ENCODE results near the gene CELF5. TPM values are rescaled to one million over a fixed set of nuclear protein-coding genes. Genes with fewer than 3 reads are reported as not detected.
A peak's percentile ranks its signal among the peaks of the same experiment; 100 is the strongest.
"Not testable (repeated sequence)": the region's sequence is repeated elsewhere in the genome, so short reads cannot be mapped to it uniquely, and the experiment has no call there.

The CELF5 gene
- total RNA-seq, 1 donor from 2014 or later: not detected

DNA sequence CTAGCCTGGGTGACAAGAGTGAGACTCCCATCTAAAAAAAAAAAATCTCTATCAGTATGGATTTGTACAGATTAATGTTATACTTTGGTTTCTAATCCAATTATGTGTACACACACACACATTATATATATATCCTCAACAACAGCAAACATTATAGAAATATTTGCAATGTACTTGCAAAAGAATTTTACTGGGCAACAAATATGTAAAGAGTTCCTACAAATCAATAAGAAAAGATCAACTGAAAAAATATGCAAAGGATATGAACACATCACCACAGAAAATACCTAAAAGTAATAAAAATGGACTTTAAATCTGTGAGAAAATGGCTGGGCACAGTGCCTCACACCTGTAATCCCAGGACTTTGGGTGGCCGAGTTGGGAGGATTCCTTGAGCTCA, 101.0 kb downstream of the CELF5 start:
- ATAC-seq: no peak

DNA sequence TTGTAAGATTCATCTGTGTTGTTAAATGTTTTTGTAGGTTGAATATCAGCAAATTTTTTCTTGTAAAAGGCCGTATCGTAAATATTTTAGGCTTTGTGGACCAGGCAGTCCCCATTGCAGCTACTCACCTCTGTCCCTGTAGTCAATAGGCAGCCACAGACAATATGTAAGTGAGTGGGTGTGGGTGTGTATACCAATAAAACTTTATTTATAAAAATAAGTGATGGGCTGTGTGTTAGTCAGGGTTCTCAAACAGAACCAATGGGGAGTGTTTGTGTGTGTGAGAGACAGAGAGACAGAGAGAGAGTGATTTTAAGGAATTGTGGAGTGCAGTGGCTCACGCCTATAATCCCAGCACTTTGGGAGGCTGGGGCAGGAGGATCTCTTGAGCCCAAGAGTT, 104.3 kb downstream of the CELF5 start:
- intact Hi-C loops (cut with DNase I): loop anchor here (5.0 kb wide), 2 partner anchors 34 to 104 kb away; no protein-coding TSS in a partner anchor
- ATAC-seq (no peak), DNase-seq (ENCODE audit: missing footprints) (no peak)

More for the DNA sequence above, 101.0 kb downstream of the CELF5 start:
- intact Hi-C loops (cut with DNase I): loop anchor here (5.0 kb wide), 2 partner anchors 37 to 107 kb away; no protein-coding TSS in a partner anchor
- DNase-seq (ENCODE audit: missing footprints): no peak

DNA sequence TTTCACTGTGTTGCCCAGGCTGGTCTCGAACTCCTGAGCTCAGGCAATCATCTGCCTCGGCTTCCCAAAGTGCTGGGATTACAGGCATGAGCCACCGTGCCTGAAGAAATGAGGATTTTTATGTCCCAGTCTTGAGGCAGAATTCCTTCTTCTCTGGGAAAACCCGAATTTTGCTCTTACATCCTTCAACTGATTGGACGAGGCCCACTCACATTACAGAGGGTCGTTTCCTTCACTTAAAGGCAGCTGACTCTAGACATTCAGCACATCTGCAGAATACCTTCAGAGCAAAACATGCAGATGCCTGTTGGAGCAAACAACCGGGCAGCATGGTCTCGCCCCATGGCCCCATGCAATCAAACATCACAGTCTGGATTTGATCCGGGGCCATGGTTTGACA, 105.6 kb downstream of the CELF5 start:
- intact Hi-C loops (cut with DNase I): no loop called here
- DNase-seq (ENCODE audit: missing footprints): no peak
- no peak for ATAC-seq

DNA sequence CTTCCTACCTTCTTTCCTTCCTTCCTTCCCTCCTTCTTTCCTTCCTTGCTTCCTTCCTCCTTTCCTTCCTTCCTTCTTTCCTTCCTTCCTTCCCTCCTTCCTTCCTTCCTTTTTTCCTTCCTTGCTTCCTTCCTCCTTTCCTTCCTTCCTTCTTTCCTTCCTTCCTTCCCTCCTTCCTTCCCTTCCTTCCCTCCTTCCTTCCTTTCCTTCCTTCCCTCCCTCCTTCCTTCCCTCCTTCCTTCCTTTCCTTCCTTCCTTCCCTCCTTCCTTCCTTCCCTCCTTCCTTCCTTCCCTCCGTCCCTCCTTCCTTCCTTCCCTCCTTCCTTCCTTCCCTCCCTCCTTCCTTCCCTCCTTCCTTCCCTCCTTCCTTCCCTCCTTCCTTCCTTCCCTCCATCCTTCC, 107.8 kb downstream of the CELF5 start:
- DNase-seq (ENCODE audit: missing footprints); ATAC-seq; intact Hi-C loops (cut with DNase I): not testable (repeated sequence)

DNA sequence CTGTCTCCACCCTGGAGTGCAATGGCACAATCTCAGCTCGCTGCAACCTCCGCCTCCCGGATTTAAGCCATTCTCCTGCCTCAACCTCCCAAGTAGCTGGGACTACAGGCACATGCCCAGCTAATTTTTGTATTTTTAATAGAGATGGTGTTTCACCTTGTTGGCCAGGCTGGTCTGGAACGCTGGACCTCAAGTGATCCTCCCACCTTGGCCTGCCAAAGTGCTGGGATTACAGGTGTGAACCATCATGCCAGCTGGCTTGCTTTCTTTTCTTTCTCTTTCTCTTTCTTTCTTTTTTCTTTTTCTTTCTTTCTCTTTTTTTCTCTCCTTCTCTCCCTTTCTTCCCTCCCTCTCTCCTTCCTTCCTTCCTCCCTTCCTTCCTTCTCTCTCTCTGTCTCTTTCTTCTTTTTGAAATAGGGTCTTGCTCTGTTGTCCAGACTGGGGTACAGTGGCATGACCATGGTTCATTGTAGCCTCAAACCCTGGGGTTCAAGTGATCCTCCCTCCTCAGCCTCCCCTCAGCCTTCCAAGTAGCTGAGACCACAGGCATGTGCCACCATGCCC, 108.6 kb downstream of the CELF5 start:
- intact Hi-C loops (cut with DNase I): no loop called here
- ATAC-seq (no peak), DNase-seq (ENCODE audit: missing footprints) (no peak)

DNA sequence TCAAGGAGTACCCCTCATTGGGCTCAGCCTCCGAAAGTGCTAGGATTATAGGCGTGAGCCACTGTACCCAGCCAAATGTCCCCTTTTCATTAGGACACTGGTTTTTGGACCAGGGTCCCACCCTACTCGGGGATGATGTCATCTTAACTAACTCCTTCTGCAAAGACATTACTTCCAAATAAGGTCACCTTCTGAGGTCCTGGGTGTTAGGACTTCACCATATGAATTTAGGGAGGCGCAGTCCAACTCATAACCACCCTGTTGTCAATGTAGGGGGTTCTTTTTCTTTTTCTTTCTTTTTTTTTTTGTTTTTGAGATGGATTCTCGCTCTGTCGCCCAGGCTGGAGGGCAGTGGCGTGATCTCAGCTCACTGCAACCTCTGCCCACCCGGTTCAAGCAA, 109.2 kb downstream of the CELF5 start:
- DNase-seq (ENCODE audit: missing footprints) (peak; percentile 44), ATAC-seq (no peak)
- intact Hi-C loops (cut with DNase I): no loop called here

DNA sequence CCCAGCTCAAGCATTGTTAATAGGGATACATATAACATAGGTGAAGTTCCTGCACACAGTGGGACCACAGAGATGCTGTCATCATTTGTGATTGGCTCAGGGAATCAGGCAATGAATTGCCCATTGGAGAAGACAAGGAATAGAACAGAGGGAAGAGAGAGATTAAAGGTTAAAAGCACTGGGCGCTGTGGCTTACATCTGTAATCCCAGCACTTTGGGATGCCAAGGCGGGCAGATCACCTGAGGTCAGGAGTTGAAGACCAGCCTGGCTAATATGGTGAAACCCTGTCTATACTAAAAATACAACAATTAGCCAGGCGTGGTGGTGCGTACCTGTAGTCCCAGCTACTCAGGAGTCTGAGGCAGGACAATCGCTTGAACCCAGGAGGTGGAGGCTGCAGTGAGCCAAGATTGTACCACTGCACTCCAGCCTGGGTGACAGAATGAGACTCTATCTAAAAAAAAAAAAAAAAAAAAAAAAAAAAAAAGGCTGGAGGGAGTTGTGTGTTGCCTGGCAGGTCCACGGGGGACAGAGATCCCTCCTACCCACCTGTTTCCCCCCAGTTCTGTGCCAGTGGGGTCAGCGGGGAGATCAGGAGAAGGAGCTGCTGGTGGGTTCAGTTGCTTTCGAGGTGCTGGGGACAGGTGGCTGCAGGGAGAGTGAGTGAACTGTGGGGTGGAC, 110.4 kb downstream of the CELF5 start:
- intact Hi-C loops (cut with DNase I); DNase-seq (ENCODE audit: missing footprints); ATAC-seq: not testable (repeated sequence)

DNA sequence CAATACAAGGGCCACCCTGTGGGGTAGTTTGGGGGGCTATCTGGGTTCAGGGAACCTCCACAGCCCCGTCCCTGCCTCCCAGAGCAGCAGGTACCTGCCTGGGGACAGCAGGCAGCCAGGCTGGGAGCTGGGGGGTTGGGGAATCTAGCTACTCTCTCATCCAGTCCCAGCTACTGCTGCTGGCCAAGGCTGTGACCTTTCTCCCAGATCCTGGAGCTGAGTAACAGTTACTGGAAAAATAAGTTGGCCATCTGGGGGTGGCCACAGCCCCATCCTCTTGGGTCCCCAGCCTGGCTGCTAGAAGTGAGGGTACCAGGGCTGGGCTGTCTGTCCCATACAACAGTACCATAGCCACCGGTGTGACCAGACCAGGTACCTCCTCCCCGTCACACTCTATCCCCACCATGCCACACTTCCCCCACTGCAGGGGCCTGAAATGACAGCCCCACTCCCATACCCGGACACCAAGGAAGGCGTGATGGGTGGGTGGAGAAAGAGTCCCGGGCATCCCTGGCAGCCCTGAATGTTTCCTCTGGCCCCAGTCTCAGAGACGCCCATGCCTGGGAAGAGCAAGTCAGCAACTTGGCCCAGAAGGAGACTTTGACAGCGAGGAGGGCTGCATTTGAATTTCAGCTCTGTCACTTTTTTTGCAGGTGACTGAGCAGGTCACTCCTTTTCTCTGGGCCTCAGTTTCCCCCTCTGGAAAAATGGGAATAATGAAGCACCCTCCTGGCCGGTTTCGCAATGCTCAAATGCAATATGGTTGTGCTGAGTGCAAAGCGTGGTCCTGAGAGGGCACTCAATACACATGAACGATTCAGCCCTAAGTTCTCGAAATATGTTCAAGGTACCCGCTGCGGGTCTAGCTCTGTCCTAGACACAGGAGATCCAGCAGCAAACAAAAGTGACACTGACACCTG, 111.2 kb downstream of the CELF5 start:
- peak; percentile 67 for ATAC-seq
- intact Hi-C loops (cut with DNase I): loop anchor here (2.0 kb wide), 3 partner anchors 25 to 93 kb away; no protein-coding TSS in a partner anchor
- DNase-seq (ENCODE audit: missing footprints): peak; percentile 83

DNA sequence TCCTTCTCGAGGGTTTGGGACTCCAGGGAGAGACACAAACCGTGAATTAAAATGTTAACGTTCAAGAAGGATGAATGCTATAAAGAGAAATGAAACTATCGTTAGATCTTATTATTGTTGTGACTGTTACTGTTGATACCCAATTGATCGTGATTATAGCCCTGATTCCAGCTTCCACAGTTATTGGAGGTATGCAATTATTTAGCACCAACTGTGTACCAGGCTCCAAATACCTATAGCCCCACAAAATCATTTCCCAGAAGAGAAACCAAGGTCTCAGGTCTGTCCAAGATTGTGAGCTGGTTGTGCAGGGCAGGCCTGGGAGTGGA, 111.9 kb downstream of the CELF5 start:
- no peak for ATAC-seq
- intact Hi-C loops (cut with DNase I): loop anchor here (2.0 kb wide), 3 partner anchors 24 to 92 kb away; no protein-coding TSS in a partner anchor

DNA sequence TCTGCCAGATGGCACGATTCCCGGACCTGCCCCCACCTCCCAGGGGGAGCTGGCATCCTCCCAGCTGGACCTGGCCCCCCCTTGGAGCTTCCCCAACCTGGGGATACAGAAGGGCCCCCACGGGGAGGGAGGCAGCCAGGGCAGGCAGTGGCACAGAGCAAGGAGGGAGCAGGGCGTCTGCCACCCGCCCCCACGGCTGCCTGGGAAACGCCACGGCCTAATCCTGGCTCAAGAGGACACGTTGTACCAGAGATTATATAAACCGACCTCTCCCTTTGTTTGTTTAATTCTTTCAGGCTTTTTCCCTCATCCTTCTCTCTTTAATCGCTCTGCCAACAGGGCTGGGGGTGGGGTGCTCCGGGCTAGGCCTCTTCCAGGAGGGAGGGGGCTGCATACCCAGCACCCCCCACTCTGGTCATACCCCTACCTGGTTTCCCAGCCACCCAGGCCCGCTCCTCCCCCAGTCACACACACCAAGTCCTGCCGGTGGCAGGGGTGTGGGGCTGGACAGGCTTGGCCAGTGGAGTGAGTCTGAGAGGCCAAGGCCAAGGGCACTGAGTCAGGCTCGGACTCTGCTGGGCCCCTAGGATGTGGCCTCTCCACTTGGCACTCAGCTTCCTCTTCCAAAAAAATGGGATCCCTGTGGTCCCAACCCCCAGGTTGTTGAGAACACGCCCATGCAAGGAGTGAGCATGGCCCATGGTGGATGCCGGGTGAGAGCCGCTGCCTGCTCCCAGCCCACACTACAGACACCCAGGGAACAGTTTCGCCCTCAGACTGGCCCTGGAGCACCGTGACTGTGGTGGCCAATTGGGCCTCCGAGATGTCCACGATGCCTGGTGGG, 112.4 kb downstream of the CELF5 start:
- intact Hi-C loops (cut with DNase I): loop anchor here (2.0 kb wide), 3 partner anchors 24 to 92 kb away; no protein-coding TSS in a partner anchor
- DNase-seq (ENCODE audit: missing footprints) (peak; percentile 92), ATAC-seq (peak; percentile 95)

More for the DNA sequence above, 111.9 kb downstream of the CELF5 start:
- DNase-seq (ENCODE audit: missing footprints): no peak

DNA sequence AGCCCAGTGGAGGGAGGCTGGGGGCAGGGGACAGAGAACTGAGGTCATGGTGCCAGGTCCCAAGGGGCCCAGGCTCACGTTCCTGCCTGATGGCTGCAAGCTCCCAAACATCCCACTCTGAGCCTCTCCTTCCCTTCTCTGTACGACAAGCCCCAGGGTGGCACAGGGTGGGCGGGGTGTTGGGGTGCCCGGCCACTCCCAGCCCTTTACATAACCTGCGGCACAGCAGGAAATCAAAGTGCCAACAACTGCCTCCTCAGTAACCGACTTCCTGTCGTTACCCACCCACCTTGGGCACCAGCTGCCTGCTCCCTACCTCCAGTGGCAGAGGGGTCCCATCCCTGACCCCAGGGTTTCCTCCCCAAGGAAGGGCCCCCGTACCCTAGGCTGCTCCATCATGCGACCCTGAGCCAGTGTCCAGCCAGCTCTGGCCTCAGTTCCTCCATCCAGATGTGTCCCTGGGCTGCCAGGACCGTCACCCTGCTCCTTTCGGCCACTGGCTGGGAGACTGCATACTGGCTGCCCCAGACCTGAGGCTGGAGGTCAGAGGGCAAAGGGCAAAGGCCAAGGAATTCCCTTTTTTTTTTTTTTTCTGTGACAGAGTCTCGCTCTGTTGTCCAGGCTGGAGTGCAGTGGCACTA, 114.2 kb downstream of the CELF5 start:
- intact Hi-C loops (cut with DNase I): no loop called here
- DNase-seq (ENCODE audit: missing footprints) (peak; percentile 79), ATAC-seq (no peak)

DNA sequence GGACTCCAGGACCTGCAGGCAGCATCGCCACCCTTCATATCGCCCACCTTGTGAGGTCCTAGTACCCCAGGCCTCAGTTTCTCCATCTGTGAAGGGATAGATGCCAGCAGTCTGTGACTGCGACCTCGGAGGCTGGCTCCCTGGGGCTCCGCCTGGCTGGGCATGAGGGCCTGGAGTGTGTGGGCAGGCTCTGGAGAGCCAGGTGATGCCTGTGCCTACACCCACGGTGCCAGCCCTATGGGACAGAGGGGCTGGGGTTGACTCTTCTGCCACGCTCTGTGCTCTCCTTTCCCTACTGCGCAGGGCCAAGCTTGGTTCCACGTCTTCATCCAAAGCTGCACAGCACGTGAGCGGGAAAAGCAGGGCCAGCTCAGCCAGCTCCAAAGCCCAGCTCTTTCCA, 115.9 kb downstream of the CELF5 start:
- intact Hi-C loops (cut with DNase I): no loop called here
- ATAC-seq (no peak), DNase-seq (ENCODE audit: missing footprints) (peak; percentile 23)

DNA sequence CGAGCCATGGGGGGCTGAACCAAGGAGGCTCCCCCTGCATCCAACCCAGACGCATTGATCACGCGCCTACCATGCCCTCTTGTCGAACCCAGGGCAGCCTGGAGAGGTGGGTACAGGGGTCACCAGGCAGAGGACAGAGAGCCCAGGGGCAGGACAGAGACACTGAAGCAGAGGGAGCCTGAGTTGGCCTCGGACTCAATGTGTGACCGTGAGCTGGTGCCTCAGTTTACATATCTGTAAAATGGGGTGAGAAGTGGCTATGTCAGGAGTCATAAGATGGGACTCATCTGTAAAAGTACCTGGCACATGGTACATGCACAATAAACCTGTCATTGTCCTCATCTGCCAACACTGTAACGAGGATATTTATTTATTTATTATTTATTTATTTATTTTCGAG, 117.8 kb downstream of the CELF5 start:
- DNase-seq (ENCODE audit: missing footprints): peak; percentile 20
- intact Hi-C loops (cut with DNase I): no loop called here
- ATAC-seq: no peak

DNA sequence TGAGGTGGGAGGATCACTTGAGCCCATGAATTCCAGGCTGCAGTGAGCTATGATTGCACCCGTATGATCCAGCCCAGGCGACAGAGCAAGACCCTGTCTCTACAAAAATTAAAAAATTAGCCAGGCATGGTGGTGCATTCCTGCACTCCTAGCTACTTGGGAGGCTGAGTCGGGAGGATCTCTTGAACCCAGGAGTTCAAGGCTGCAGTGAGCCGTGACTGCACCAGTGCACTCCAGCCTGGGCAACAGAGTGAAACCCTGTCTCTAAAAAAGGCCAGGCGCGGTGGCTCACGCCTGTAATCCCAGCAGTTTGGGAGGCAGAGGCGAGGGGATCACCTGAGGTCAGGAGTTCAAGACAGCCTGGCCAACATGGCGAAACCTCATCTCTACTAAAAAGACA, 118.5 kb downstream of the CELF5 start:
- ATAC-seq; intact Hi-C loops (cut with DNase I): not testable (repeated sequence)
- peak; percentile 31 for DNase-seq (ENCODE audit: missing footprints)

DNA sequence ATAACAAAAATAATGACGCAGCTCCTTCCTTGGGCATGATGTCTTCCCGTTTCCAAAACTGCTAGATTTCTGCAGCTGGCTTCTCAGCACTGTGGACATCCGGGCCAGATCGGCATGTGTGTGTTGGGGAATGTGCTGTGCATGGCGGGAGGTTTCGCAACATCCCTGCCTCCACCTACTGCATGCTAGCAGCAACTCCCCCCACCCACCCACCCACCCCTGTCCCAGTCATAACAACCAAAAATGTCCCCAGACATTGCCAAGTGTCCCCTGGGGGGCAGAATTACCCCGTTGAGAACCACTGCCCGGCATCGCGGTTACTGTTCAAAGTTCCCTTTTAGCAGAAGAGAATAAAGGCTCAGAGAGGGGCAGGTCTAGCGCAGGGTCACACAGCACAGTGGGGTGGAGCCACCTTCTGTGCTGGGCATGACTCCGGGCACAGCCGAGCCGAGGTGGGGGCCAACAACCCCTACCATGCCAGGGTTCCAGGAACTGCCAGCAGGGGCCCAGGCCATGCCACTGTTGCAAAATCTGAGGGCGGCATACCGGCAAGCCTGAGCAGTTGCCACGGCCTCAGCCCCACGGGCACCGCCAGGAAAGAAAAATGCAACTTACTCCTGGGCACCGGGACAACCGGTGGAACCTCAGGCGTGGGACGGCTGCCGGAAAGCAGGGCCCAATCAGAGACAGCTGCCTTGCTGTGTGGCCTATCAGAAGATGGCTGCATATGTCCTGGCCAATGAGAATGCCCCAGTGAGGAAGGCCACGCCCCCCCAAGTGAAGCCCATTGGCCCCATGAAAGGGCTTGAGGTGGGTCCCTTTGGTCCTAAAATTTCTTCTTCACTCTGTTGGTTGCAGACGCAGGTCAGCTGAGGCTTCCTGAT, 119.4 kb downstream of the CELF5 start:
- DNase-seq (ENCODE audit: missing footprints): peak; percentile 92
- peak; percentile 83 for ATAC-seq
- intact Hi-C loops (cut with DNase I): no loop called here

DNA sequence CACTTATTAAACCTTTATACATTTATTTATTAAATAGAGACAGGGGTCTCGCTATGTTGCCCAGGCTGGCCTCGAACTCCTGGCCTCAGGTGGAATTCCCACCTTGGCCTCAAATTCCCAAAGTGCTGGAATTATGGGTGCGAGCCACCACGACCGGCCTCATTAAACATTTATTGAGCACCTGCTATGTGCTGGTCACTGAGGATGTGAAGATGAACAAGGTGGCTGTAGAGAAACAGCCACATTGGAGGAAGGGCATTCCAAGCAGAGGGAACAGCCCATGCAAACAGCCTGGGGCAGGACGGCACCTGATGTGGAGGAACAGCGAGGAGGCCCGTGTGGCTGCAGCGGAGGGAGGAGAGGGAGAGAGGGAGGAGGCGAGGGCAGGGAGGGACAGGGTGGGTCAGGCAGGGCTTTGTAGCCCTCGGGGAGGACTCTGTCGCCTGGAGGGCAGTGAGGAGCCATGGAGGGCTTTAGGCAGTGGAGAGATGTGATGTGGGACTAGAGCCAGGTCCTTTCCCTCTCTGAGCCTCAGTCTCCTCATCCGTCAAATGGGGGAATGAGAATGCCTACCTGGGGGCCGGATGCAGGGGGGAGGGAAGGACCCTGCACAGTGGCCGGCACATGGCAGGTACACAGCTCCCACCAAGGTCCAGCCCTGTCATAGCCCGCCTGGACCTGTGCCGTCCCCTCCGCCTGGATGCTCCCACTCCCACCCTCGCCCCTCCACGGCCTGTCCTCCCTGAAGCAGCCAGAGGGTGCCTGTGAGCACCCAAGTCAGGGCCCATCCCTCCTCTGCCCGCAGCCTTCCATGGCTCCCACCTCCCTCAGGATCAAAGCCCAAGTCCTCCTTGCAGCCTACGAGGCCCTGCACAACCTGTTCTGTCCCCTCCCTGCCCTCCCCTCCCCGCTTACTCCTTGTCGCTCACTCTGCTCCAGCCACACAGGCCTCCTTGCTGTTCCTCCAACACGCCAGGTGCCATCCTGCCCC, 120.4 kb downstream of the CELF5 start:
- intact Hi-C loops (cut with DNase I): no loop called here
- DNase-seq (ENCODE audit: missing footprints) (peak; percentile 37), ATAC-seq (no peak)
